DMS153 (cell line): ENCODE data around the gene MPG.

ENCODE experiments used
- DNase-seq: peaks from one replicate; lab custom pipeline; 2025; lab: John Stamatoyannopoulos, UW

MPG gene

GRCh38 chr16:83781-84615 lies 6.0 kb downstream of the MPG start:
- DNase-seq, result peak; percentile 57

DNA sequence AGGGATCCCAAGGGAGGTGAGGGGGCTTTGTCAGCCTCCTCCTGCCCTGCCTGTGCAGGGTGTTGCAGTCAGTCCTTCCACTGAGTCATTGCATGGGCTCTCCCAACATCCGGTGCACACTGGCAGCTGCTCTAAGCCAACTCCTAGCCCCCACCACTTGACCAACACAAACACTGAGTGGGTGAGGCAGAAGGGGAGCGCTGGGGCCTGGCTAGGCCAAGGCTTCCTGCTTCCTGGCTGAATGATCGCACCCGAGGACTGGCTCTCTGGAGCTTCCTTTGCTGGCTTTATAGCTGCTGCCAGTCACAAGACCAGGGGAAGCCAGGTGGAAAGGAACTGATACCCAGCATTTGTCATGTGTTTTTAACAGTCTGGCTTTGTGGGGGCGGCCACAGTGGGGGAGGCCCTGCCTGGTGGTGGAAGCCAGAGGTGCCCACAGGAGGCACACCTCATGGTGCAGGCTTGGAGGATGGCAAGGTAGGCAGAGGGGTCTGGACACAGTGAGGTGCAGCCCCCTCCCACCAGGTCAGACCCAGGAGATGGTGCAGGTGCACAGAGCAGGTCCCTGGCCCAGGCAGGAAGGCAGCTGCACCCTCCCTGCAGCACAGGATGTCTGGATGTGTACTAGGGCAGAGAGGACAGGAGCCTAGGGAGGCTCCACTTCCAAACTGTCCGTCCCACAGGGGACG lies 6.8 kb downstream of the MPG start:
- peak; percentile 98 for DNase-seq

DNA sequence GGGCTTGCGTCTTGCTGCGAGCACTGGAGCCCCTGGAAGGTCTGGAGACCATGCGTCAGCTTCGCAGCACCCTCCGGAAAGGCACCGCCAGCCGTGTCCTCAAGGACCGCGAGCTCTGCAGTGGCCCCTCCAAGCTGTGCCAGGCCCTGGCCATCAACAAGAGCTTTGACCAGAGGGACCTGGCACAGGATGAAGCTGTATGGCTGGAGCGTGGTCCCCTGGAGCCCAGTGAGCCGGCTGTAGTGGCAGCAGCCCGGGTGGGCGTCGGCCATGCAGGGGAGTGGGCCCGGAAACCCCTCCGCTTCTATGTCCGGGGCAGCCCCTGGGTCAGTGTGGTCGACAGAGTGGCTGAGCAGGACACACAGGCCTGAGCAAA lies 7.4 kb downstream of the MPG start:
- no peak for DNase-seq

DNA sequence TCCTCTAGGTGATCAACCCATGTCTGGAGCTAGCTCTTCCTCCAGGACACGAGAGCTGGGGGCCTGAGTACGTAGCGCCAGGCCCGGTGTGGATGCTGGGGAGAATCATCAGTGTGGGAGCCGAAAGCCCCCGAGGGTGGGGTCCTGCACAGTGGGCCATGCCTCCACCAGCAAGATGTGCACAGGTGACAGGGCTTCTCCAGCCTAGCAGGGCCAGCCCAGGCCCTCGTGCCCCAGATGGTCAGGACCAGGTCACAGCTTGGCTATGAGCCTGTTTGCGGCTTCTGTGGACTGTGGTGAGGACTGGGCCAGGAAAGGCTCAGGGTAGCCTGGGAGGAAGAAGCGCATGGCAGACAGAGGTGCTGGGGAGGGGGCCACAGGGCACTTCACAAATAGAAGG lies 7.8 kb downstream of the MPG start:
- DNase-seq, result no peak

DNA sequence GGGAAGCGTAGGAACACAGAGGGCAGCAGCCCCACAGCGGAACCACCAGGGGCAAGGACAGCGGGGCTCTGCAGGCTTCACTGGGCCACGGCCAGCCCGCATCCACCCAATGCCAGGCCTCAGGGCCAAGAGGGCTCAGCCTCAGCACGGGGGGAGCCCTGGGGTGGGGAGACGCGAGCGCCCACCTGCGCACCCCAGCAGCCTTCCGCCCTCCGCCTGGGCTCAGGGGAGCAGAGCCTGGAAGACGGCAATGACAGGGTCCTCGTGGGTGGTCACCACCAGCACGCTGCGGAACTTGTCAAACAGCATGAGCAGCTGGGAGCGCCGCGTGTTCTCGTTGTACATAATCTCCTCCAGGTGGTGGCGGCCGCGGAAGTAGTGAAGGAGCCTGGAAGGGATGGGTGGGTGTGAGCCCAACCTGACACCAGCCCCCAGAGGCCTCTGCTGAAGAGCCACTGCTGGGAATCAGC lies 8.5 kb downstream of the MPG start:
- no peak for DNase-seq

DNA sequence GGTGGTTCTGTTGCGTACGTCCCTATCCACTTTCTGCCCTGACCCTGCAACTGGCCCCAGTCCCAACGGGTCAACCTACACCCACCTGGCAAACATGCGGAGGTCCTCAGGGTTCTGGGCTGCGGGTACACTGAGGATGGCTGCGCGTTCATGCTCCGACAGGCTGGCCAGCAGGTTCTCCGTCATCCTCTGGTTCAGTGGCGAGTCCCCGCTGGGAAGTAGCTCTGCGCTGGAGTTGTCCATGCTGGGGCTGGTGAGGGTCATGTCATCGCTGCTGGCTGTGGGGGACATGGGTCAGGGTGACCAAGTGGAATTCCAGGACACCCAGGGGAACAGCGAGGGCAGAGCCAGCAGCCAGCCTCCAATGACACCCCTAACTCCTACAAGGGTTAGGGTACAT lies 10.6 kb downstream of the MPG start:
- DNase-seq, result no peak

- DNase-seq, result no peak
Measured at GRCh38 chr16:89391-90302, 11.6 kb downstream of the MPG start.

- DNase-seq, result peak; percentile 55
Measured at GRCh38 chr16:91484-91883, 13.5 kb downstream of the MPG start.

GRCh38 chr16:92431-93339 lies 14.7 kb downstream of the MPG start:
- no peak for DNase-seq

DNA sequence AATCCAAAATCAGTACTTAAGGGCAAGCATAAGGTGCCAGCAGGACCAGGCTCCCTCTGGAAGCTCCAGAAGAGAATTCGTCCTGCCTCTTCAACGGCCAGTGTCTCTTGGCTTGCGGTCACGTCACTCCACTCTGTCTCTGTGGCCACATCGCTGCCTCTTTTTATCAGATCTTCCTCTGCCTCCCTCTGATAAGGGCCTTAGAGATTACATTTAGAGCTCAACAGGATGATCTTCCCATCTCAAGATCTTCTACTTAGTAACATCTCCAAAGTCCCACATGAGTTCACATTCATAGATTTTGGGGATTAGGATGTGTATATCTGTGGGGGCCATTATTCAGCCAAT lies 16.9 kb downstream of the MPG start:
- DNase-seq, result no peak

- peak; percentile 71 for DNase-seq
Measured at GRCh38 chr16:96935-97381, 18.9 kb downstream of the MPG start.

DNA sequence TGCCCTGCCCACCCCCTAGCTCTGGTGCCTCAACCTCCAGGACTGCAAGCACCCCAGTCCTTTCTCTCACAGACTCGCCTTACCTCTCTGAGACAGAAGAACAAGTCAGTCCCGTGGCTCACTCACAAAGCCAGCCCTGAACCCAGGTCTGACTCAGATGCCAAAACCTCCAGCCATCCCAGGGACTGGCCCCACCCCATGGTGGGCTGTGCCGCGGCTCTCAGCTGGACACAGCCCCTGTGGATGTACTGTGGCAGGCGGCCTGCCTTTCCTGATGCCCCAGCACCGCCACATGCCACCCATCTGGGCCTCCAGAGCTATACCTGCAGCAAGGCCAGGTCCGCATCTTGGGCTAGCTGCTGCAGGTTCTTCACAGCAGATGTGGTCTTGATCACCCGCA lies 19.8 kb downstream of the MPG start:
- no peak for DNase-seq

DNA sequence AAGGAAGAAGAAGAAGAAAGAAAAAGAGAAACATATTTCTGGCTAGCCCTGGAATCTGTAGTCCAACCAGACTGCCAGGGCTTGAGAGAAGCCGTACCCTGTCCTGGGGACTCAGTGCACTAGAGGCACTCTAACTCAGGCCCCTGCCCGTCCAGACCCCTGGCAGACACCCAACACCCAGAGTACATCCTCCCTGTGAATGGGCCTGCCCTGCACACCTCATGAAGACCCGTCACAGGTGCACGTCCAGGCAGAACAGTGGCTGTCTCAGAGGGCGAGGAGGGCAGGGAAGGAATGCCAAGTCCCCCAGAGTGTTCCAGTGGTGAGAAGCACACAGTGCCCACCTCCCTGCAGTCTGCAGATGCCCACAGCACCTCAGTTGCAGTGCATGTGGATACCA lies 23.0 kb downstream of the MPG start:
- DNase-seq, result no peak

DNA sequence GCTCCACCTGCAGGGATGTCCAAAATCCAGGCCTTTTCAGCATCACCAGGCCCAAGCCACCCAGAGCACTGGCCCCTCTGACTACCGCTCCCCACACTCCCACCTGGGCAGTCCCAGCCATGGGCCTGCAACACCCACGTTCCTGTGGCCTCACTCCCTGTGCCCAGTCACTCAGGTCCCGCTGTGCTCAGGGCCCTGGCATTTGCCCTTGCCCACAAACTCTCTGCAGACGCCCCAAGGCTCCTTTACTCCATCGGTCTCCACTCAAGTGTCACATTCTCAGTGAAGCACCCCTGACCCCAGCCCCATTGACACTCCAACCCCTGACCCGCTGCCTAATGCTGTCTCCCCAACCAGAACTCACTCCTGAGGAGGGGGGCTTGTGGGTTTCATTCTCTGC lies 23.6 kb downstream of the MPG start:
- DNase-seq, result no peak

GRCh38 chr16:102060-102855 lies 24.2 kb downstream of the MPG start:
- no peak for DNase-seq

- no peak for DNase-seq
Measured at GRCh38 chr16:104355-104754, 26.3 kb downstream of the MPG start.

DNA sequence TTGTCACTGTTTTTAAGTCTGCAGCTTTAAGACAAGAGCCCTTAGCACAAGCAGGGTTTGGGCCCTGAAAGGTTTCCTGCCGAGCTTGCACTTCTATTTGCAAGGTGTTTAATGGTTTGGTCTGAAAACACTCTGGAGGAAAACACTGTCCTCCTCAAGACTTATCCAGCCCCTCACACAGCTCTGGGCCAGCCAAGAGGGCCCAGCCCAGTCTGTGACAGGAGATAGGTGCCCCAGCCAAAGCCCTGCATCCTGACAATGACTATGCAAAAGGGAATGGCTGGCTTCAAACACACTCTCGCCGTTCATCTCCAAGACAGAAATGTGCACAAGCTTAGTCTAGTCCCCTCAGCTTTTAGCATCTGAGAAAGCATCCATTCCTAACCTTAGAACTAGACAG lies 26.9 kb downstream of the MPG start:
- DNase-seq, result no peak

DNA sequence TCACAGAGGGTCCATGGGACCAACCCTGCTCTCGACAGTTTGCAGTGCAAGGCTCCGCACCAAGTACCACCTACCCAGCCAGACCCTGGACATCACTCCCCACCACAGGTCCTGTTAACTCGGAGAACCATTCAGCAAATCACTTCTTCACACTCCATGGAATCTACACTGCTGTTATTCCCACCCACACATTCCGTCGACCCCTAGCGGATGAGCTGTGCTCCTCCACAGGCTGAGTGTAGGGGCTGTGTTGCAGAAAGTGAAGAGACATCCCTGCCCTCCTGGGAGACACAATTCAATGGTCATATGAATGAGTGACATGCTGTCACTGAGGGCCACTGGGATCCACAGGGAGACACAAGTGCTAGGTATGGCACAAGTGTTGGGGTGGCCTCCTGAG lies 27.5 kb downstream of the MPG start:
- no peak for DNase-seq

GRCh38 chr16:106623-107324 lies 28.7 kb downstream of the MPG start:
- DNase-seq, result peak; percentile 42
